Measurements from ENCODE around the gene SPATA46. TPM values are rescaled to one million over a fixed set of nuclear protein-coding genes. Genes with fewer than 3 reads are reported as not detected.

SPATA46 gene
- total and polyA plus RNA-seq, 2 of the 8 experiments (the other 6 are each of a cell fraction or from before 2014, with no cell fraction given) = not detected

GRCh38 chr1:162398999-162399580 lies 22.4 kb upstream of the SPATA46 start:
- Histone ChIP-seq H3K27me3 (replicated peaks in 1 of 4; ENCODE audit: control insufficient read depth in 3 of 4, extremely low read depth in 1 of 4, insufficient read depth in 3 of 4, low read length in 3 of 4) (no peaks in the 10 kb centered on the region), H2BK120ac (replicated peaks; ENCODE audit: low read depth, low read length) (no peak overlapping the region), H3K79me2 (ENCODE audit: control insufficient read depth in 1 of 2, insufficient read depth in 2 of 2, low read length in 2 of 2) (no peaks in the 10 kb centered on the region), H3K18ac (ENCODE audit: extremely low read depth, low read length) (no peak overlapping the region), H3K23ac (ENCODE audit: insufficient read length) (no peak overlapping the region), H3K9ac (replicated peaks in 1 of 4; ENCODE audit: extremely low read depth in 1 of 4, low read depth in 3 of 4, low read length in 3 of 4) (no peak overlapping the region), H3K4me1 (replicated peaks in 1 of 4; ENCODE audit: control insufficient read depth in 3 of 4, insufficient read depth in 4 of 4, low read length in 3 of 4) (peaks cover 2 to 13% (median 5%) of the 10 kb centered on the region in 4 experiments; a peak in 3 of 7 replicates), H3K4me2 (ENCODE audit: insufficient read depth in 1 of 2, low read depth in 2 of 2, low read length in 2 of 2) (peak overlapping the region; percentile 29 to 66), H3K23me2 (ENCODE audit: low read depth, low read length) (no peaks in the 10 kb centered on the region), H2BK5ac (ENCODE audit: low read depth, low read length) (no peak overlapping the region), H3K56ac (replicated peaks; ENCODE audit: insufficient read length, low read depth, low read length) (no peak overlapping the region), H4K91ac (replicated peaks; ENCODE audit: insufficient read length, low read length) (no peak overlapping the region), H3K27ac (ENCODE audit: low read depth, low read length) (no peak overlapping the region), H4K20me1 (replicated peaks in 1 of 2; ENCODE audit: control insufficient read depth in 1 of 2, insufficient read depth in 2 of 2, low read length in 2 of 2) (no peaks in the 10 kb centered on the region), H2BK15ac (ENCODE audit: low read length) (no peak overlapping the region), H3K36me3 (ENCODE audit: control insufficient read depth in 2 of 4, insufficient read depth in 4 of 4, low read length in 3 of 4) (no peaks in the 10 kb centered on the region), H3K4ac (replicated peaks; ENCODE audit: insufficient read length, low read depth, low read length) (no peak overlapping the region), H2BK12ac (ENCODE audit: low read depth, low read length) (no peak overlapping the region; the same call in 1 of the 2 replicates), H4K8ac (ENCODE audit: extremely low read depth, insufficient read depth, low read length) (no peak overlapping the region), H4K5ac (ENCODE audit: insufficient read length, low read depth, low read length) (no peak overlapping the region), H2BK20ac (ENCODE audit: low read length) (no peak overlapping the region), H2AFZ (ENCODE audit: low read length) (peak overlapping the region; percentile 54; the same call in 1 of the 2 replicates), H3K79me1 (ENCODE audit: low read depth, low read length) (no peaks in the 10 kb centered on the region), H3K4me3 (ENCODE audit: extremely low read depth in 1 of 4, insufficient read depth in 2 of 4, low read depth in 3 of 4, low read length in 4 of 4) (no peak overlapping the region; a peak in 1 of 8 replicates), H2AK5ac (ENCODE audit: low read depth, low read length) (no peak overlapping the region), H3K14ac (ENCODE audit: insufficient read length) (no peak overlapping the region), H3K9me3 (ENCODE audit: insufficient read depth in 2 of 2, low read depth in 1 of 2, low read length in 1 of 2) (no peaks in the 10 kb centered on the region)
- POLR2A ChIA-PET (ENCODE audit: partially characterized antibody) = interaction anchor here (0.8 to 1.5 kb wide), 4 partner anchors 8 to 90 kb away, joined by 3 to 5 read pairs (median 3); no protein-coding TSS in a partner anchor
- FAIRE-seq = peak; percentile 42
- TF ChIP-seq POLR2AphosphoS5 (IDR thresholded peaks at IDR 0.05; ENCODE audit: low read depth, low read length) (no peak), SP4 (IDR thresholded peaks at IDR 0.05; ENCODE audit: low read length) (no peak), JUN (IDR thresholded peaks at IDR 0.05; ENCODE audit: low read depth, low read length) (no peak), SAP30 (IDR thresholded peaks at IDR 0.05; ENCODE audit: insufficient read depth, insufficient replicate concordance, low read length) (no peak), EP300 (IDR thresholded peaks at IDR 0.05; ENCODE audit: borderline replicate concordance in 1 of 2, low read depth in 2 of 2, low read length in 2 of 2) (no peak), PHF8 (conservative IDR thresholded peaks at IDR 0.05; ENCODE audit: low read depth, low read length) (no peak), CEBPB (IDR thresholded peaks at IDR 0.05; ENCODE audit: low read depth, low read length) (no peak), GTF2F1 (IDR thresholded peaks at IDR 0.05; ENCODE audit: borderline replicate concordance, low read depth, low read length) (no peak), MAFK (IDR thresholded peaks at IDR 0.05; ENCODE audit: low read depth, low read length) (no peak), ASH2L (IDR thresholded peaks at IDR 0.05; ENCODE audit: low read length) (no peak), MAX (IDR thresholded peaks at IDR 0.05) (no peak), CREB1 (IDR thresholded peaks at IDR 0.05) (no peak), BCL11A (IDR thresholded peaks at IDR 0.05; ENCODE audit: low read depth in 2 of 2, low read length in 2 of 2) (no peak)
- DNase-seq (ENCODE audit: low read depth in 1 of 2, low spot score in 2 of 2) = no peak
- 60% methylated on average over 8 of the region's 8 CpGs; no CpG with 5 or more reads in 1 of the 2 experiments for WGBS, 2 experiments (ENCODE audit: extremely low coverage in 1 of 2, insufficient coverage in 1 of 2, insufficient read length in 1 of 2, insufficient replicate concordance in 2 of 2, low coverage in 1 of 2, low lambda C conversion rate in 2 of 2, missing lambda C conversion rate in 1 of 2)
- CTCF ChIA-PET (ENCODE audit: partially characterized antibody) = interaction anchor here (0.7 to 2.2 kb wide), 8 partner anchors 10 to 343 kb away, joined by 3 to 11 read pairs (median 3); no protein-coding TSS in a partner anchor
